Renal pelvis (tissue), 4 donors: Measurements from ENCODE around the gene CCDC27. TPM values are rescaled to one million over a fixed set of nuclear protein-coding genes. Genes with fewer than 3 reads are reported as not detected.

ENCODE experiments used
- DNase-seq: peaks from one replicate; pipeline ENCODE4 v3.0.0-alpha.2; 2013
- polyA plus RNA-seq, 3 donors: library from polyadenylated mRNA; unstranded; fragments of 120-200 nt; gene quantifications; one replicate each; pipeline ENCODE4 v1.2.1, GENCODE V29; 2013; ENCODE audit not compliant: insufficient read length in 3 of 3

CCDC27 gene
- polyA plus RNA-seq, 3 donors, result 0.19 to 0.33 (median 0.30) TPM

DNA sequence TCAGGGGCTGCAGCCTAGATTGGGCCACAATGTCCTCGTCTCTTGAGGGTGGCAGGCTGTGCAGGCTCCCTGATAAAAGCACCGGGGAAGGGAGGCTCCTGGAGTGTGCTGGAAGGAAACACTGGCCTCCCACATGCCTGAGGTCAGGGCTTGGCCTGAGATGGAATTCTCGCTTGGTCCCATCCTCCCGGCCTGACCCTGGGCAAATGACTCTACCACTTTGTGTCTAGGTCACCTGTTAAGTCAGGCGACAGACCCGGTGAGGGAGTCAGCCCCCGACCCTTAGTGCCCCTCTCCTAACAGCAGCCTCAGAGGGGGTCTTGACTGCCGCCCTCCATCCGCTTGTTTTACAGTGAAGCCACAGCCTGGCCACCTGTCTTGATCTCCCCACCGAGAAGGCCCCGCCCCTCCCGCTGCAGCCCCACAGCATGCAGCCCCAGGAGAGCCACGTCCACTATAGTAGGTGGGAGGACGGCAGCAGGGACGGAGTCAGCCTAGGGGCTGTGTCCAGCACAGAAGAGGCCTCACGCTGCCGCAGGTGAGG, 22.8 kb downstream of the CCDC27 start:
- no peak for DNase-seq

DNA sequence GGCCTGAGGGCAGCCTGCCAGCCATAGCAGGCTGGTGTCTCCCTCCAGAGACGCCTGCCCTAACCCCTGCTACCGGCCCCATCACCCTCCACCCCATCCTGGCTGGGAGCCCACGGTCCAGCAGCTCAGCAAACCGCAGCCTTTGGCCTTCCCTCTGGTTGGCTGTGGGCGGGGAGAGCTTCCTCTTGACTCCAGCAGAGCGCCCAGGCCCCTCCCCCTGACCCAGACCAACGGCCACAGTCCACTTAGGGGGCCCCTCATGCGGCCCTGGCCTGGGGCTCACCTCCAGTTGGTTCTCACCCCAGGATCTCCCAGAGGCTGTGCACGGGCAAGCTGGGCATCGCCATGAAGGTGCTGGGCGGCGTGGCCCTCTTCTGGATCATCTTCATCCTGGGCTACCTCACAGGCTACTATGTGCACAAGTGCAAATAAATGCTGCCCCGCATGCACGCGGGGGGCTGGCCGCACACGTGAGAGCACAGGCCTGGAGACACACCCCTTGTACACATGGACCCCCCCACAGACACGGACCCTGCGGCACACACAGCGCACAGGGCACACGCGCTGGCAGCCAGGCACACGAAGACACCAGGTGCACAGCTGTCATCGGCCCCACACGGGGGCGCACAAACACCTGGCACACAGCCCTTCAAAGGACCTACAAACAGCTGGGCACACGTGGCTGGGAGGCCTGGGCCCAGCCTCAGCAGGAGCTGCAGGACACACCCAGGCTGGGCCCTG, 23.4 kb downstream of the CCDC27 start:
- DNase-seq, result peak; percentile 72

DNA sequence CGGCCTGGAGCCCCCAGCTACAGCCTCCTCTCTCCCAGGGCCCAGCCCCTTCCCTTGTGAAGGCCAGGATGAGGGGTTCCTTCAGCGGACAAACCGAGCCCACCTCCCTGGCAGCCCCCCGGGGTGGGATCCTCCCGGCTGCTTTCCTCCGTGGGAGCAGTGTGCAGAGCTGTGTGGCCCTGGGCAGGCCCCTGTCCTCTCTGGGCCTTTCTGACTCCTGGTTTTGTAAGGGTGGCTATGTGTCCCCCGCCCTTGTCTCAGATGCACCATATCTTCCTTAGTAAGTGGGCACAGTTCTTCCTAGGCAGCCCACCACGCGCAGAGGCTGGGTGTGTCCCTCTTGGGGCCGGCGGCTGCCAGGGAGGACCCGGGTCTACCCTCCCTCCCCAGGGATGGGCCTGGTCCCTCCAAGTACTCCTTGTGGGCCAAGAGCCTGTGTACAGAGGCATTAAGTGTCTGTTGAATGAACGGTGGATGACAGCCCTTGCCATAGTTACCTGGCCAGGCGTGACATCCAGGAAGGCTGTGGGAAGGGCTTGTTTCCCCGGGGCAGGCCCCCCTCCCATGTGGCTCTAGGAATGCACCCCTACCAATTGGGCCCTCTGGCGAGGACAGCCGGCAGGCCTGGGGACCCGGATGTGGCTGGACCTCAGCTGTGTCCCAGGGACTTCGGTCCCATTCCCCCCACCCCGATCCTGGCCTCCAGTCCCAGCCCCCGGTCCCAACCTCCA, 24.1 kb downstream of the CCDC27 start:
- no peak for DNase-seq

DNA sequence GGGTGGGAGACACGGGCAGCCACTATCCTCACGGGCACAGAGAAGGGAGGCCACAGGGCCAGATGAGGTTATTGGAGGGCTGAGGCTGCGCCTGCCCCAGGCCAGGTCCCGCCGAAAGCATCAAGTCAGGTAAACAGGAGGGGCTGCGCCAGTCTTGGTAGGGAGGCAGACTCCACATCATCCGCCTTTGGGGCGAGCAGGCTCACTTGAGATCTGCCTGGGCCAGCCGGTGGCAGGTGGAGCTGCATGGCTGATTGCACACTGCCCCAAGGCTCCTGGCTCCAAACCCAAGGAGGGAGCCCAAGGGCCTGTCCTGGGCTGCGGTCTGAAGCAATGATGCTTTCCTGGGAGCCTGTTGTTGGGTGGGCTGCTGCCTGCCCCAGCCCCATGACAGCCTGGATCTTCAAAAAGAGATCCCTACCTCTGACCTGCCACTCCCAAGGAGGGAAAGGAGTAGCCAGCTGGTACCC, 24.9 kb downstream of the CCDC27 start:
- DNase-seq, result no peak

DNA sequence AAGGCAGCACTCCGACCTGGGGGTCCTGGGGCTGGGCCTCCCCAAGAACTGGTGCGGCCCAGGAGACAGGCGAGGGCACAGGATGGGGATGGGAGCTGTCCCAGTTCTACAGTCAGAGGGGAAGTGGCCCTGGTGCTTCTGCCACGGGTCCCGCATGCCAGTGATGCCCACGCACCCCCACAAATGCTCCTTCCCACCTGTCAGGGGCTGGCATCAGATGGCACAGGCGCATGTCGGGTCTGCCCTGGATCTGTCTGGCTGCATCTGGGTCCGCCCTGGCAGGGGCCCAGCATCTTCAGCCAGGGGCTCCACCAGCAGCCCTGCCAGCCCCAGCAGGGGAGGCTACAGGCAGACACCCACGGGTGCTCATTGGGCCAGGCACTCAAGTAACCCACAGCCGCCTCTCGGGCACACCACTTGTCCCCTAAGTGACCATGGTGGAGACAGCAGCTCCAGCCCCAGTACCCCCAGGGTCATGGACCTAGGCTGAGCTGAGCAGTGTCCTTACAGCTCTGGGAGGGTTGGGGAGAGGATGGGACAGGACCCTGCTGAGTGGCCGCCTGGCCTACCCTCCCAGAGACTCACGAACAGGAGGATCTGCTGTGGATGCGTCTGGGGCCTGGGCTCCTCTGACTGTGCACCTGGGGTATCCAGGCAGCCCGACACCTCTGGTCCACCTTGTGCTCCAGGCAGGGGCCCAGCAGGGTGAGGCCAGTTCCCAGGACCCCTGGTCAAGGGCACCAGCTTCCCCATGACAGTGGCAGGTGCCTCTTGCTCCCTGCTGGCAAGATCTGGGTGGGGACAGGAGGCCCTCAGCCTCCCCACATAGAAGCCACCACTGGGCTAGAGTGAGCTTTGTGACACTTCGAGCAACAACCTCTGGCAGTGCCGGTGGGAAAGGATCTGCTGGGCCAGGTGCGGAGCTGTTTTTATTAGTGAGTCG, 25.7 kb downstream of the CCDC27 start:
- no peak for DNase-seq

DNA sequence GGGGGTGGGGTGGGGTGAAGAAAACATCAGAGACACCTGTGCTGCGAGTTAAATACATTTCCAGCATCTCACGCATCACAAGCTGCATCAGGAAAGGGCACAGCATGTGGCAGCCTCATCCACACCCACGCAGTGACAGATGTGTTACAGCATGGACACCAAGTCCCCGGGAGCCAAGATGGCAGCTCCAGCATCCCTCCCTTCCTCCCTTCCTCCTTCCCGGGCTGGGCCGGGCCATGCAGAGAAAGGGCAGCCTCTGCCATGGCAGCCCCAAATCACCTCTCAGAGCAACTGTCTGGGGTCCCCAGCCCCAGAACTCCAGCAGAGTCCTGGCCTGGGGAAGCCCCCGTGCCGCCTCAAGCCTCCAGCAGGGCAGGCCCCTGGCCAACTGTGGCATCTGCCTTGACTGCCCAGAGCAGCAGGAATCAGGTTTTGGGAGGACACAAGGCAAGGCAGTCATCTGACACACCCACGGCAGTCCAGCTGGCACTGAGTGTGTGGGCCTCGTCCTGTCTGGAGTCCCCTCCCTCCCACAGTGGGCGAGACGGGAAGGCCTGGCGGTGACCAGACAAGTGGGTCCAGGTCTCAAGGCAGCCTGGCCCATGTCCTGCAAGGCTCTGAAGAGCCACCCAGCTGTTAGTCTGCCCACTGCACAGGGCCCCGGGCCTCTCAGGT, 26.5 kb downstream of the CCDC27 start:
- no peak for DNase-seq

DNA sequence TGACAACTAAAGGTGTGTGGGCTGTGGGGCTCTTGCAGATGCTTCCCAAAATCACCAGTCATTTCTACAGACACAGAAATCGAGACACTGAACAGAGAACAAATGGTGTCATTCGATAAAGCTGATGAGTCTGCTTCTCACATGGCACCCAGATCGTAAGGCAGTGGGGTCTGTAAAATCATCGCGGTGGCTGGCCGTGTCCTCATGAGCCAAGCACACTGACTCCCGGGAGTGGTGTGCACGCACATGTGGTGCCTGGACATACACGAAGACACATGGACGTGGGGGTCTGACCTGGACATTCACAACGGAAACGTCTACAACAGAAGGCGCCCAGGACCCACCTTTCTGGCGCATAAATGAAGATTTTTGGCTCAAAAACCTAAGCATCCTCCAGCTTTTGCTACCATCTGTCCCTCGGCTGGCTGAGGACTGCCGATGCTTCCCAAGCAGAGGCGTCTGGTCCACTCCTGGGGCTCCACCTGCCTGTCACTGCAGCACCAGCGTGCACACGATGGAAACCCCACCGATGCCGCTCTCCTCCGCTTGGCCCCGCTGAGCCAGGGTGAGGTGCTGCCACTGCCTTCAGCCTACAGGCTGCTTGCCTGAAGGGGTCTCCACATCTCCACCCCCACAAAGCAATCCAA, 27.1 kb downstream of the CCDC27 start:
- no peak for DNase-seq

DNA sequence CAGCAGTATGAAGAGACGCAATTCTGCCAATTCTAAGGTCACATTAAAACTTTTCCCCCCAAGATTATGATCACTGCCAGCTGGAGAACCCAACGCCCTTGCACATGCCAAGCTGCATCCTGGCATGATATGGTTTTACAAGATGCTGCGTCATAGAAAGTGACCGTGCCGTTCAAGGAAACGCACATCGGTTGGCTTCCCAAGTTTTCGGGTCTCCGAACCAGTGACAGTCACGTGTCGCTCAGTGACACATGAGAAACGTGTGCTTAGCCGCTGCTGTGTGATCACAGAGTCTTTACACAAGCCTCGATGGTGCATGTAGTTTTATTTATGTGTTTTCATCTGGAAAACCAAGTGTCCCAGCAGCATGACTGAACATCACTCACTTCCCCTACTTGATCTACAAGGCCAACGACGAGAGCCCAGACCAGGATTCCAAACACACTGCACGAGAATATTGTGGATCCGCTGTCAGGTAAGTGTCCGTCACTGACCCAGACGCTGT, 27.7 kb downstream of the CCDC27 start:
- DNase-seq, result no peak

DNA sequence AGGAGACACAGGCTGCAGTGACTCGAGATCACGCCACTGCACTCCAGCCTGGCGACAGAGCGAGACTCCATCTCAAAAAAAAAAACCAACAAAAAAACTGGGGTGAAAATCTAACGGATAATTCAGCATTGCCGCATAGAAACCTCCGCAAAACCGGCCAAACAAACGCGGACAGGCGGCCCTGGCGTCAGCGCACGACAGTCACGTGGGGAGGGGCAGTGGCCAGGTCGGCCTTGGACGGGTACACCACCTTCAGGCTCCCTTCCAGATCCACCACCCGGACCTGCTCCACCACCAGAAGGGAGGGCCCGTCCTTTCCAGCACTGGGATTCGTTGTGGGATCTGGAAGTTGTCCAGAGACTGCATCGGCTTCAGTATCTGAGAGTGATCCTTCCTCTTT, 28.7 kb downstream of the CCDC27 start:
- DNase-seq, result no peak

DNA sequence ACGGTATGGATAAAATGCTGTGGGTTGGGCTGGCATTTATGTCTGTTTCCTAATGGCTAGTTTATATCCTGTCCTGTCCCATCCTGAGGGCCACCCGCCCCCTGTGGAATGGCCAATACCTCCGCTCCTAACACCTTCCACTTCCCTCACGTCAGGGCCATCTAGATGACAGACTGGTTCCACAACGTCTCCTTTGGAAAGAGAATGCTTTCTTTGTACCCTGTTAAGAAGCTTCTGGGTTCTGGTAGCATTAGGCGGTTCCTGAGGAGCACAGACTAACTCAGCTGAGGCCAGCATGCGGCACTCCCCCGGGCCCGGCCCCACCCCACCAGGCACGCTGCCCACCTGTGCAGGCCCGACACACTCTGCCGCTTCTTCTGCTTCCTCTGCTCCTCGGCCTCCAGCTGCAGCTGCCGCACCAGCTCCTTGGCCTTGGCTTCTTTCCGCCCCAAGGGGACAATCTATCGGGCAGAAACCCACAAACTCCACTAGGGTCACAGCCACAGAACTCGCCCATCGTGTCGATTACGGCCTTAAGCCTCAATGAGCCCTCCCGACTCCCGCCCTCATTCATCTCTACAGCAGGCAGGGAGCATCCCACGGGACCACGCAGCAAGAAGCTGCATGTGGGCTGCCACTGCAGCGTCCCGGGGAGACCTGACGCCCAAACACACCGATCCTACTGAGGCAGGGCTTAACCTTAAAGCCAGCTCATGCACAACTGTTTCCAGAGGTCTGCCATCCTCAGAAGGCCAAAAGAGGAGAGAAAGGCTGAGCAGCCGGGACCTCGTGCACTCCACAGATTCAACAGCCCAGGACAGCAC, 31.6 kb downstream of the CCDC27 start:
- DNase-seq, result no peak

DNA sequence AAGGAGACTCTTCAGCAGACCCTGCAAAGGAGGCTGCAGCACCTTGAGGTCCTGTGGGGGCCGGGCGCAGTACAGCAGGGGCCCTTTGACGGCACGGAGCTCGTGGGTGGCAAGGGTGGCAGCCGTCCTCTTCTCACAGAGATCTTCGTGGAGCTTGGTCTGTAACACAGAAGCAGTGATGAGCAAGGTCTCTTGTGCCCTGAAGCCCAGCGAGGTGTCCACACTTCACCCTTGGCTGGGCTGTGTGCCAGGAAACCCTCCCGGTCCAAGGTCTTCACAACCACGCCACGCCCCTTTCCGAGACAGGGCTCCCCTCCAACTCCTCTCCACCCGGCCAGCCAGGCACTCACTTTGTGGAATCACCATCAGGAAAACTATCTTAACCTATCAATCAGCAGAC, 32.8 kb downstream of the CCDC27 start:
- no peak for DNase-seq

DNA sequence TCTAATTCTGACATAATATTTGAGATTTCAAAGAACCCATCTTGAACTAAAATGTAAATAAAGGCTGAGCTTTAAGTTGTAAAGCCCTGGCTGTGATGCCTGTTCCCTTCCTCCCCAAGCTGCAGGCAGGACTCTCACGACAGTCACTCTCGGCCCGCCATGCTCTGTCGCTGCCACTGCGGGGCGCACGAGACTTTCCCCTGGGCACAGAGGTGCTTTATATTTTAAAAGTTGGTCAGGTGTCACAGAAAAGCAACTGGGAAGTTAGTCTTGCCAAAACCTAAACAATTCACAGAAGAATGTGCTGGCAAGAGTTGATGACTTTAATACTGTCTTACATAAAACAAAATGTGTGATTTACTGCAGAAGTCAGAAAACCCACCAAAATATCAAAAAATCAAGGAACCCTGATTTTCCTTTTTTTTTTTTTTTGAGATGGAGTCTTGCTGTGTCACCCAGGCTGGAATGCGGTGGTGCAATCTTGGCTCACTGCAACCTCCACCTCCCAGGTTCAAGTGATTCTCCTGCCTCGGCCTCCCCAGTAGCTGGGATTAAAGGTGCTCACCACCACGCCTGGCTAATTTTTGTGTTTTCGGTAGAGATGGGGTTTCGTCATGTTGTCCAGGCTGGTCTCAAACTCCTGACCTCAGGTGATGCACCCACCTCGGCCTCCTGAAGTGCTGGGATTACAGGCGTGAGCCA, 33.4 kb downstream of the CCDC27 start:
- no peak for DNase-seq

DNA sequence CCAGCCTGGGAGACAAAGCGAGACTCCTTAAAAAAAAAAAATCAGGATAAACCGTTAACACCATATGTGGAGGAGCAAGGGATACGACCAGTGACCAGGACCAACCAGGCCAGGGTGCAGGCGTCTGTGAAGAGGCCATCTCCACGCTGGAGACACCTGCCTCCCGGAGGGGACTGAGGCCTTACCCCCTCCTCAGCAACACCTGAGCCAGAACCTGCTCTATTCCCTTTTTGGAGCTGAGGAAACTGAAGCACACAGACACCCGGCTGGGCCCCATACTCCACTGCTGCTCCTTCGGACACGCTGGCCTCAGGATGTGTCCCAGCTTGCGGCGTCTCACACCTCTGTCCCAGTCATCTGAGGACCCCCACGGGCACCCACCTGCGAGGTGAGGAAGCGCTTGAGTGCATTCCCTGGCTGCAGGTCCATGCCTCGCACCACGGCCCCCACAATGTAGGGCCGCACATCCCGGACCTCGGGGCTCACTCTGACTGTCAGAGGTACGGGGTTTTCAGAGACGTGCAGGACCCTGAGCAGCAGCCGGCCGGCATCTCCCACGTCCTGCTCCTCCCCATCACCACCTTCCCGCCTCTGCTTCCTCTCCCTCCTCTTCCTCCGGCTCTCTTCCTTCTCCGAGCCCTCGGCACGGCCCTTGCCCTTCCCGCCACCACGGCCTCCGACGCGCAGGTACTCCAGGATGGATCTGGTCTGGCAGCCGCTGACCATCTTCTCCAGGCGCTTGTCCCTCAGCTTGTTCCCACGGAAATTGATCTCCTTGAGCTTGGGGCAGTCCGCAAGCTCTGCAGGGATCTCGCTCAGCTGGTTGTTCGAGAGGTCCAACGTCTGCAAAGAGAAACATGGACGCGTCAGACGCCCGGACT, 34.5 kb downstream of the CCDC27 start:
- DNase-seq, result no peak

DNA sequence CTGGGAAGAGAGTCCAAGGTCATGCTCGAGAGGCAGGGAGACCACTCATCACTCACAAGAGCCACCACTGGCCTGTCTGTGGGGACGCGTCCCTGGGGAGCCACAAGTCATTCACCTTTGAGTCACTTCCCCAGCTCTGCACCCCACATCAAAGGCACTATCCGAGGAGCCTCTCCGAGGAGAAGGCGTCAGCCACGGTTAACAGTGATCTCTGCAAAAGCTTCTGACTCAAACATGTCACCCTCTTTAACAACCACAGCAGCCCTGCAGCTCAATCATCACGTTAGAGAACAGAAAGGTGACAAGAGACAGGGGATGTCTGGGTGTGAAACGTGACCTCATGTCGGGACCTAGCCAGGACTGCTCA, 35.1 kb downstream of the CCDC27 start:
- no peak for DNase-seq

DNA sequence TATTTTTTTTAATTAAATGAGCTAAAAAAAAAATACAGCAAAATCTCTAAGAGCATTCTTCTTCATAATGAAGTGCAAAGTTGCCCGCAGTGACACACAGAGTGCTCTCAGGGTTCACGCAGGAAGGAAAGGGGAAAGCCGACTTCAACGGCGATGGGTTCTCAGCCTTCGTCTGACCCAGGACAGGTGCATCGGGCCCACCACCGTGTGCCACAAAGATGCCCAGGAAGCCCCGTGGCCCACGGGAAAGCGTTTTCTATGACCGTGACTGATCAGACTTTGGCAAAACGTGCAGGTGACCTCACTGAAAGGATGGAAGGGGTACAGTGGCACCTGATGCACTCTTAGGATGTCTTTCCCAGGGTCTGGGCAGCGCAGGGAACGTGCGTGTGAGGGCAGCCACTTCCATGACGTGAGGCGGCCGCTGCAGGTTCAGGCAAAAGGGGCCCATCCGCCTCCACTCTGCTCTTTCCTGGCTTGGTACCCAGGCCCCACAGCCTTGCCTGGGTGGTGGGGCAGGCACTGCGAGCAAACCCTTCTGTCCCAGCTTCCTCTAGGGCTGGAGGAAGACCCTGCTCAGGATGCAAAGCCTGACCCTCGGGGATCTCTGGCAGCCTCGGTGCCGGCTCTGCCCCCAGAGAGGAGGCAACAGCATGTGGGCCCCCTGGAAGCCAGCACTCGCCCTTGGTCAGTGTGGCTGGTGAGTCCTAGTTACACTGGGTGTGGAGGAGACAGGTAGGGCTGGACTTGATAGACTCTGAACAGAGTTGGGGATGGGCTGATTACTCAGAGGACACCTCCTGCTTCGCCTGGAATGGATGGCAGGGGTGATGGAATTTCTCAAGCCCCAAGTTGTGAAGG, 35.7 kb downstream of the CCDC27 start:
- DNase-seq, result no peak

DNA sequence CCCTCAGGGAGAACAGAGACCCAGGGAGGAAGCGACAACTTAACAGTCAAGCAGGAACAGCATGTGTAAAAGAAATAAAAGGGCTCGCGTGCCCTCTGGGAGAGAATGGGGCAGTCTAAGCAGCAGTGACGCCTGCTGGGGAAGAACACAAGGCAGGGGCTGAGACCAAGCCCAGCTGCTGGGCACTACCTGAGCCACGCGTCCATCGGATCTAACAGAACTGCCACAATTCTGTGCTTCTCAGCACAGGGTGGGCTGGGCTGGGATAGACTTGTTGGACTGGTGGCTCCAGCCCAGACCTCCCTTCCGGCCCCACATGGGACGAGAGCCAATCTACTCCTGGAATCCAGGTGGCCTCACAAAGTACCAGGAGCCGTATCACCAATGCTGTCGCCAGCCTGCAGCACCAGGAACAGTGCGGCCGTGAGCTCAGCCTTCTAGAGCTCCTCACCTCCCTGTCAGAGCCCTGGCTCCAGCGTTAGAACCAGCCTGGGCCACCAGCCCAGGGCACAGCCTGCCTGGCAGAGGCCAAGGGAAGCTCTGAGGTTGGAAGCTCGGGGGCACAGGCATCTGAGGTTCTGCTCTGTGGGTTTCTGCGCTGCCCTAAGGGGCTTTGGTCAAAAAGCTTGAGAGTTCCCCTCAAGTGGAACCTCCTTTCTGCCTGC, 36.6 kb downstream of the CCDC27 start:
- DNase-seq, result no peak
